Measurements from ENCODE around the gene PTK6.

DNA sequence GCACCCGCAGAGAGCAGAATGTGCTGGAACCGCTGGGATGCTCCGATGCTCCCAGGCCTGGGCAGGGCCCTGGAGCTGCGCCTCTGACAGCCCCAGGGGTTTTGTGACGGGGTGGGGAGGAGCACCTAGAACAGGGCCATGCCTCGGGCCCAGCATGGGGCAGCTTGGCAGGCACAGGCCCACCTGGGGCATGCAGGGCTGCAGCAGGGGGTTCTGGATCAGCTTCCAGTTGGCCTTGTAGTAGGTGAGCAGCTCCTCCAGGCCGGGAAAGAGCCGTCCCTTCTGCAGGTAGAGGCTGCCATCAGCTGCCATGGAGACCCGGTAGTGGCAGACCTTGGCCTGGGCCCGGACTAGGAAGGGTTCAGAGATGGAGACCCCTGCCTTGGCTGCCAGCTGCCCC lies 6.0 kb upstream of the PTK6 start:
- TF ChIP-seq, protein P1, sequence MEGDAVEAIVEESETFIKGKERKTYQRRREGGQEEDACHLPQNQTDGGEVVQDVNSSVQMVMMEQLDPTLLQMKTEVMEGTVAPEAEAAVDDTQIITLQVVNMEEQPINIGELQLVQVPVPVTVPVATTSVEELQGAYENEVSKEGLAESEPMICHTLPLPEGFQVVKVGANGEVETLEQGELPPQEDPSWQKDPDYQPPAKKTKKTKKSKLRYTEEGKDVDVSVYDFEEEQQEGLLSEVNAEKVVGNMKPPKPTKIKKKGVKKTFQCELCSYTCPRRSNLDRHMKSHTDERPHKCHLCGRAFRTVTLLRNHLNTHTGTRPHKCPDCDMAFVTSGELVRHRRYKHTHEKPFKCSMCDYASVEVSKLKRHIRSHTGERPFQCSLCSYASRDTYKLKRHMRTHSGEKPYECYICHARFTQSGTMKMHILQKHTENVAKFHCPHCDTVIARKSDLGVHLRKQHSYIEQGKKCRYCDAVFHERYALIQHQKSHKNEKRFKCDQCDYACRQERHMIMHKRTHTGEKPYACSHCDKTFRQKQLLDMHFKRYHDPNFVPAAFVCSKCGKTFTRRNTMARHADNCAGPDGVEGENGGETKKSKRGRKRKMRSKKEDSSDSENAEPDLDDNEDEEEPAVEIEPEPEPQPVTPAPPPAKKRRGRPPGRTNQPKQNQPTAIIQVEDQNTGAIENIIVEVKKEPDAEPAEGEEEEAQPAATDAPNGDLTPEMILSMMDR (conservative IDR thresholded peaks at IDR 0.05; ENCODE audit: low read length), result no peak
- no peak for TF ChIP-seq EZH2phosphoT487 (IDR thresholded peaks at IDR 0.05; ENCODE audit: borderline replicate concordance, low read depth, low read length)
